Astrocyte (in vitro differentiated cells and primary cell): ENCODE results near the gene L3MBTL4. TPM values are rescaled to one million over a fixed set of nuclear protein-coding genes. Genes with fewer than 3 reads are reported as not detected.

Experiments
- DNase-seq: peaks from one replicate; pipeline ENCODE4 v3.0.0-alpha.2; 2010; ENCODE audit warnings: low read depth
- FAIRE-seq: peaks from 2 replicates; lab custom pipeline; 2011; peaks lifted over from hg19 to GRCh38; lab: Jason Lieb, UNC
- H2AFZ ChIP-seq: 2 replicates; pipeline ENCODE4 v1.6.0; 2012; ENCODE audit warnings: low read depth, low read length, inconsistent platforms
- H3K27ac ChIP-seq: 2 replicates; pipeline ENCODE4 v1.5.1; 2011; ENCODE audit warnings: low read depth, low read length, inconsistent platforms
- H3K27me3 ChIP-seq: 2 replicates; pipeline ENCODE4 v1.6.0; 2011; ENCODE audit warnings: low read length, inconsistent platforms; ENCODE audit not compliant: insufficient read depth
- H3K36me3 ChIP-seq: 2 replicates; pipeline ENCODE4 v1.5.1; 2011; ENCODE audit warnings: low read length, inconsistent platforms; ENCODE audit not compliant: insufficient read depth
- H3K4me1 ChIP-seq: 2 replicates; pipeline ENCODE4 v1.5.1; 2011; ENCODE audit warnings: low read length, inconsistent platforms; ENCODE audit not compliant: insufficient read depth
- H3K4me2 ChIP-seq: 2 replicates; pipeline ENCODE4 v1.6.0; 2012; ENCODE audit warnings: low read length, inconsistent platforms
- H3K4me3 ChIP-seq: 2 replicates; pipeline ENCODE4 v1.5.1; 2011; ENCODE audit warnings: low read depth, mild to moderate bottlenecking, low read length, inconsistent platforms; ENCODE audit not compliant: insufficient read depth
- H3K79me2 ChIP-seq: 2 replicates; pipeline ENCODE4 v1.6.0; 2012; ENCODE audit warnings: mild to moderate bottlenecking, low read length, inconsistent platforms; ENCODE audit not compliant: insufficient read depth
- H3K9ac ChIP-seq: 2 replicates; pipeline ENCODE4 v1.6.0; 2012; ENCODE audit warnings: mild to moderate bottlenecking, low read length, inconsistent platforms
- H3K9me3 ChIP-seq: 2 replicates; pipeline ENCODE4 v1.5.1; 2012; ENCODE audit warnings: low read depth, mild to moderate bottlenecking, low read length, inconsistent platforms; ENCODE audit not compliant: insufficient read depth
- H4K20me1 ChIP-seq: 2 replicates; pipeline ENCODE4 v1.6.0; 2012; ENCODE audit warnings: low read length, inconsistent platforms; ENCODE audit not compliant: insufficient read depth
- H3K27ac Mint-ChIP-seq: one replicate; pipeline ENCODE4 v1.8.0; 2021; ENCODE audit warnings: mild to moderate bottlenecking, mixed read lengths; ENCODE audit not compliant: unreplicated experiment
- H3K27me3 Mint-ChIP-seq: one replicate; pipeline ENCODE4 v1.8.0; 2021; ENCODE audit warnings: low read depth, mixed read lengths; ENCODE audit not compliant: unreplicated experiment
- H3K36me3 Mint-ChIP-seq: one replicate; pipeline ENCODE4 v1.8.0; 2021; ENCODE audit warnings: low read depth, mixed read lengths; ENCODE audit not compliant: unreplicated experiment
- H3K4me1 Mint-ChIP-seq: one replicate; pipeline ENCODE4 v1.8.0; 2021; ENCODE audit warnings: low read depth, mixed read lengths; ENCODE audit not compliant: unreplicated experiment
- H3K4me3 Mint-ChIP-seq: one replicate; pipeline ENCODE4 v1.8.0; 2021; ENCODE audit warnings: mild to moderate bottlenecking, moderate library complexity, mixed read lengths; ENCODE audit not compliant: unreplicated experiment
- H3K9me3 Mint-ChIP-seq: one replicate; pipeline ENCODE4 v1.8.0; 2021; ENCODE audit warnings: mild to moderate bottlenecking, mixed read lengths; ENCODE audit not compliant: unreplicated experiment
- EZH2 ChIP-seq: IDR thresholded peaks from 2 replicates; pipeline ENCODE4 v1.6.1; 2012; ENCODE audit warnings: mild to moderate bottlenecking, low read length, inconsistent platforms; ENCODE audit not compliant: insufficient read depth
- total RNA-seq: library from RNA; stranded (reverse); gene quantifications from 2 replicates; pipeline ENCODE4 v1.2.1, GENCODE V29; 2021
- TF ChIP-seq, protein P1 (sequence below): IDR thresholded peaks from 2 replicates; pipeline ENCODE4 v1.5.1; 2011; ENCODE audit warnings: low read depth, mild to moderate bottlenecking, inconsistent platforms, low read length, moderate library complexity; ENCODE audit not compliant: insufficient read depth

L3MBTL4 gene
- total RNA-seq, 1 donor from 2014 or later = 0.52 TPM

DNA sequence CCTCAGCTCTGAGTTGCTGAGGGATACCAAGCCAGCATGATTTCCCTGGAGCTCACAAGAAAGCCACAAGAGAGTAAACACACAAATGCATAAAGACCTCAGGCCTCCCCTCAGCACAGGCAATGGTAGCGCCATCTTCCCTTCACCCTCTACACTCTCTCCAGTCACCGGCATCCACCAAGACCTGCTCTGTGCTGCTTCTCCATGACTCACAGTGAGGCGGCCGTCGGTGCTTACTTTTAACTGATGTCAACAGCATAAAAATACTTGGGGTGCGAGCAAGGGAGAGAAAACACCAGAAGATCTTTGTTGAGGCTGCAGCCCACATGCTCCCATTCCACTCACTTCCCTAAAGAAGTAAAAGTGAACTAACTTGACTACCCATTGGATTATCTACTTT is 46.7 kb downstream of the L3MBTL4 start:
- Histone ChIP-seq H3K4me1 (no peaks in the 10 kb centered on the region), H3K27ac (no peak overlapping the region), H3K4me3 (no peak overlapping the region), H3K4me2 (no peak overlapping the region), H4K20me1 (no peaks in the 10 kb centered on the region), H3K9ac (no peak overlapping the region), H3K36me3 (no peaks in the 10 kb centered on the region), H3K27me3 (peaks cover 5% of the 10 kb centered on the region), H3K79me2 (no peaks in the 10 kb centered on the region), H3K9me3 (no peaks in the 10 kb centered on the region), H2AFZ (no peak overlapping the region)
- Mint-ChIP-seq H3K9me3 (peaks cover 5% of the 10 kb centered on the region), H3K4me1 (peaks cover 16% of the 10 kb centered on the region), H3K27ac (no peak overlapping the region), H3K4me3 (no peak overlapping the region), H3K27me3 (no peaks in the 10 kb centered on the region), H3K36me3 (no peaks in the 10 kb centered on the region)
- no peak for FAIRE-seq
- DNase-seq = no peak
- TF ChIP-seq EZH2 = no peak
- TF ChIP-seq, protein P1, sequence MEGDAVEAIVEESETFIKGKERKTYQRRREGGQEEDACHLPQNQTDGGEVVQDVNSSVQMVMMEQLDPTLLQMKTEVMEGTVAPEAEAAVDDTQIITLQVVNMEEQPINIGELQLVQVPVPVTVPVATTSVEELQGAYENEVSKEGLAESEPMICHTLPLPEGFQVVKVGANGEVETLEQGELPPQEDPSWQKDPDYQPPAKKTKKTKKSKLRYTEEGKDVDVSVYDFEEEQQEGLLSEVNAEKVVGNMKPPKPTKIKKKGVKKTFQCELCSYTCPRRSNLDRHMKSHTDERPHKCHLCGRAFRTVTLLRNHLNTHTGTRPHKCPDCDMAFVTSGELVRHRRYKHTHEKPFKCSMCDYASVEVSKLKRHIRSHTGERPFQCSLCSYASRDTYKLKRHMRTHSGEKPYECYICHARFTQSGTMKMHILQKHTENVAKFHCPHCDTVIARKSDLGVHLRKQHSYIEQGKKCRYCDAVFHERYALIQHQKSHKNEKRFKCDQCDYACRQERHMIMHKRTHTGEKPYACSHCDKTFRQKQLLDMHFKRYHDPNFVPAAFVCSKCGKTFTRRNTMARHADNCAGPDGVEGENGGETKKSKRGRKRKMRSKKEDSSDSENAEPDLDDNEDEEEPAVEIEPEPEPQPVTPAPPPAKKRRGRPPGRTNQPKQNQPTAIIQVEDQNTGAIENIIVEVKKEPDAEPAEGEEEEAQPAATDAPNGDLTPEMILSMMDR = no peak

DNA sequence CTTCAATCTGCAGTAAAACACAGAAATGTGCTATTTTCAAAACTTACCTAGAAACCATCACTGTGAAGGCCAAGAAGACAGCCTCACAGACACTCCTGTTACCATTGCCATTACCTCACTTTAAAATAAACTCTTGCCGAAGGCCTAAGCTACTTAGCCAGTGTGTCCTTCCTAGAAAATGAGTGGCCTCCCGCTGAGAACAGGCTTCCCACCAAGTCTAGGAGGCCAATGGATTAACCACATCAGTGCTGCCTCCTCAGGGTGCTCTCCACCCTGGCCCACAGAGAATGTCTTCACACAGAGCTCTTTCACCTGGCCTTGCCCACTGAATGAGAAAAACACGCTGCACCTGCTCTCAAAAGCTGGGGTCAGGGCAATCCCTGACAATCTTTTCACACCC is 47.5 kb downstream of the L3MBTL4 start:
- no peaks in the 10 kb centered on the region for H4K20me1 ChIP-seq
- FAIRE-seq (no peak), DNase-seq (no peak)
- H3K36me3 Mint-ChIP-seq = no peaks in the 10 kb centered on the region
- H3K4me3 Mint-ChIP-seq = no peak overlapping the region
- H3K36me3 ChIP-seq = no peaks in the 10 kb centered on the region
- no peak overlapping the region for H3K27ac Mint-ChIP-seq
- no peaks in the 10 kb centered on the region for H3K9me3 ChIP-seq
- no peaks in the 10 kb centered on the region for H3K79me2 ChIP-seq
- H3K27me3 Mint-ChIP-seq = no peaks in the 10 kb centered on the region
- peaks cover 16% of the 10 kb centered on the region for H3K4me1 Mint-ChIP-seq
- no peak overlapping the region for H2AFZ ChIP-seq
- peaks cover 5% of the 10 kb centered on the region for H3K27me3 ChIP-seq
- H3K27ac ChIP-seq = no peak overlapping the region
- TF ChIP-seq EZH2 = no peak
- TF ChIP-seq, protein P1 = no peak
- H3K9ac ChIP-seq = no peak overlapping the region
- no peak overlapping the region for H3K4me3 ChIP-seq
- H3K9me3 Mint-ChIP-seq = peaks cover 4% of the 10 kb centered on the region
- H3K4me1 ChIP-seq = no peaks in the 10 kb centered on the region
- no peak overlapping the region for H3K4me2 ChIP-seq

DNA sequence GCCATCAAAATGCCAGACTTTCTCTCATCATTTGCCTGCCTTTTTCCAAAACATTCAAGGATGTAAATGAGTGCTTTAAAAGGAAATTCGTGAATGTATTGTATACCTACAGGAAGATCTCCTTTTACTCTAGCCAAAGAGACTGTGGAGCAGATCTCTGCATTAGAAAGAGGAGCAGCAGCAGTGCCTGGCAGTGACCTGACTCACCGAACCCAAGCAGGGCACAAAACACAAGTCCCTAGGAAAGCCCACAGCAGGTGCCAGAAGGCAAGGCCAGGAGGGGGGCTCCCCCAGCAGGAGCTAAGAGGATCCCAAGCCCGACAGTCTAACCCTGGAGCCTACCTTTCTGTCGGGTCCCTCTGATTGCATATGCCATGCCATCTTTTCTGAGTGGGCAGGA is 47.9 kb downstream of the L3MBTL4 start:
- Mint-ChIP-seq H3K27ac (no peak overlapping the region), H3K36me3 (no peaks in the 10 kb centered on the region), H3K4me3 (no peak overlapping the region), H3K27me3 (no peaks in the 10 kb centered on the region), H3K9me3 (peaks cover 1% of the 10 kb centered on the region), H3K4me1 (peaks cover 16% of the 10 kb centered on the region)
- Histone ChIP-seq H3K36me3 (no peaks in the 10 kb centered on the region), H3K79me2 (no peaks in the 10 kb centered on the region), H3K9ac (no peak overlapping the region), H2AFZ (no peak overlapping the region), H3K4me2 (no peak overlapping the region), H3K9me3 (no peaks in the 10 kb centered on the region), H3K4me1 (no peaks in the 10 kb centered on the region), H3K27me3 (peaks cover 5% of the 10 kb centered on the region), H3K4me3 (no peak overlapping the region), H4K20me1 (no peaks in the 10 kb centered on the region), H3K27ac (no peak overlapping the region)
- FAIRE-seq (no peak), DNase-seq (no peak)
- no peak for TF ChIP-seq EZH2
- TF ChIP-seq, protein P1 = no peak
